LNCaP clone FGC (cell line): ENCODE data around the gene THBS2.
"Not testable (repeated sequence)": the region's sequence is repeated elsewhere in the genome, so short reads cannot be mapped to it uniquely, and the experiment has no call there.

ENCODE experiments used
- DNase-seq: peaks from one replicate; pipeline ENCODE4 v3.0.0-alpha.2; 2011; ENCODE audit warnings: low read depth
- H3K4me3 ChIP-seq: 2 replicates; pipeline ENCODE4 v1.5.1; 2011; ENCODE audit warnings: mild to moderate bottlenecking, low read depth, low read length, control low read depth
- TF ChIP-seq, protein P1 (sequence below): IDR thresholded peaks from 2 replicates; pipeline ENCODE4 v1.5.1; 2012; ENCODE audit warnings: mild to moderate bottlenecking; ENCODE audit not compliant: control insufficient read depth, insufficient read depth; ENCODE audit errors: extremely low read depth

The THBS2 gene

DNA sequence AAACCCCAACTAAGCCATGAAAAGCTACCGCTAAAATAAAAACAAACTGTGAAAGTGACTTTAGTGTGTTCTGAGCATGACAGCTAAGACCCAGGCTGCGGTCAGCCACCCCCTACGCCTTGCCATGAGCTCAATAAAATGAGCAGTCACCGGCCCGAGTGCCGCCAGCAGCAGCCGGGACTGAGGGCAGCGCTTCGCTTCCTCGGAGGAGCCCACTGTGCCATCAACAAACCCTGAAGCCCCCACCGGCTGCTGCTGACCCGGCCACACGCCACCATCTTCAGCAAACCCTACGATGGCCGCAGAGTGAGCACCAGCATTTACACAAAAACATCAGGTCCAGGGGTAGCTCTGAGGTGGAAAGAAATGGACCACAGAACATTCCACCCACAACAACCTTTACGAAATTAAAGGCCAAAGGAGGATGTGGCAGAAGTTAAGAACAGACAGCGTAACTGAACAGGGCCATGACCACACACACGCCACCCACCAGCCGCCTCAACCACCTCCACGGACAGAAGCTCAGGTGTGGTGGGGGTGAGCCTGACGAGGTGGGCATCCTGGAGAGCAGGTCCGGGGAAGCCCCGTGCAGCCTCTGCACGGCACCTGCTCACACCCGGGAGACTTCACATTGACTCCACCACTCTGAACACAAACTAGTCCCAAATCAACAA is 67.0 kb downstream of the THBS2 start:
- TF ChIP-seq, protein P1, sequence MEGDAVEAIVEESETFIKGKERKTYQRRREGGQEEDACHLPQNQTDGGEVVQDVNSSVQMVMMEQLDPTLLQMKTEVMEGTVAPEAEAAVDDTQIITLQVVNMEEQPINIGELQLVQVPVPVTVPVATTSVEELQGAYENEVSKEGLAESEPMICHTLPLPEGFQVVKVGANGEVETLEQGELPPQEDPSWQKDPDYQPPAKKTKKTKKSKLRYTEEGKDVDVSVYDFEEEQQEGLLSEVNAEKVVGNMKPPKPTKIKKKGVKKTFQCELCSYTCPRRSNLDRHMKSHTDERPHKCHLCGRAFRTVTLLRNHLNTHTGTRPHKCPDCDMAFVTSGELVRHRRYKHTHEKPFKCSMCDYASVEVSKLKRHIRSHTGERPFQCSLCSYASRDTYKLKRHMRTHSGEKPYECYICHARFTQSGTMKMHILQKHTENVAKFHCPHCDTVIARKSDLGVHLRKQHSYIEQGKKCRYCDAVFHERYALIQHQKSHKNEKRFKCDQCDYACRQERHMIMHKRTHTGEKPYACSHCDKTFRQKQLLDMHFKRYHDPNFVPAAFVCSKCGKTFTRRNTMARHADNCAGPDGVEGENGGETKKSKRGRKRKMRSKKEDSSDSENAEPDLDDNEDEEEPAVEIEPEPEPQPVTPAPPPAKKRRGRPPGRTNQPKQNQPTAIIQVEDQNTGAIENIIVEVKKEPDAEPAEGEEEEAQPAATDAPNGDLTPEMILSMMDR: no peak
- H3K4me3 ChIP-seq: no peak overlapping the region

GRCh38 chr6:169185692-169186485 is 67.8 kb downstream of the THBS2 start:
- DNase-seq: no peak
- no peak overlapping the region for H3K4me3 ChIP-seq
- TF ChIP-seq, protein P1: no peak

More for the DNA sequence above, 67.0 kb downstream of the THBS2 start:
- no peak for DNase-seq

- DNase-seq: no peak
- H3K4me3 ChIP-seq: no peak overlapping the region
- TF ChIP-seq, protein P1: no peak
Observed at GRCh38 chr6:169185011-169185521, 68.6 kb downstream of the THBS2 start.

GRCh38 chr6:169184419-169184818 is 69.2 kb downstream of the THBS2 start:
- H3K4me3 ChIP-seq: no peak overlapping the region
- TF ChIP-seq, protein P1: no peak
- no peak for DNase-seq

DNA sequence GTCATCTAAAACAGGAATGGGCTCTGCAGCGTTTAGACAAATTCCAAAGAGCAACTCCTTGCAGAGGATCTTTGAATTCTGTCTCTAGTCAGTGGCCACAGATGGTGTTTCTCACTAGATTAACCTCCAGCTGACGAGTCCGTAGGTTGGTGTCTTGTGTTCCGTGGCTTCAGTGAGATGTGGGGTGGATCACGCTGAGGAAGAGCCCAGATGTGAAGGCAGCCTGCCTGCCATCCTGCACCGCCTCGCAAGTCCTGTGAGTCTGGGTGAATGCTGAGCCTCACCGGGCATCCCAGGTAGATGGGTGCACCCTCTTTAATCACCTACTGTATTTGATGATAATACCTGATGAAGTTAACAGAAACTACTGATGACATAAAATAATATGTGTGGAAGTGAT is 70.4 kb downstream of the THBS2 start:
- TF ChIP-seq, protein P1: no peak
- DNase-seq: no peak
- H3K4me3 ChIP-seq: no peak overlapping the region

DNA sequence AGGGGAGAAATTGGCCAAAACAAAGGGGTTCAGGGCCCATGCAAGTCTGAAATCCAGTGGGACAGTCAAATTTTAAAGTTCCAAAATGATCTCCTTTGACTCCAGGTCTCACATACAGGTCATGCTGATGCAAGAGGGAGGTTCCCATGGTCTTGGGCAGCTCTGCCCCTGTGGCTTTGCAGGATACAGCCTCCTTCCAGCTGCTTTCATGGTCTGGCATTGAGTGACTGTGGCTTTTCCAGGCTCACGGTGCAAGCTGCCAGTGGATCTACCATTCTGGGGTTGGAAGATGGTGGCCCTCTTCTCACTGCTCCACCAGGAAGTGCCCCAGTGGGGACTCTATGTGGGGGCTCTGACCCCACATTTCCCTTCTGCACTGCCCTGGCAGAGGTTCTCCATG is 73.8 kb downstream of the THBS2 start:
- DNase-seq, H3K4me3 ChIP-seq: not testable (repeated sequence)

DNA sequence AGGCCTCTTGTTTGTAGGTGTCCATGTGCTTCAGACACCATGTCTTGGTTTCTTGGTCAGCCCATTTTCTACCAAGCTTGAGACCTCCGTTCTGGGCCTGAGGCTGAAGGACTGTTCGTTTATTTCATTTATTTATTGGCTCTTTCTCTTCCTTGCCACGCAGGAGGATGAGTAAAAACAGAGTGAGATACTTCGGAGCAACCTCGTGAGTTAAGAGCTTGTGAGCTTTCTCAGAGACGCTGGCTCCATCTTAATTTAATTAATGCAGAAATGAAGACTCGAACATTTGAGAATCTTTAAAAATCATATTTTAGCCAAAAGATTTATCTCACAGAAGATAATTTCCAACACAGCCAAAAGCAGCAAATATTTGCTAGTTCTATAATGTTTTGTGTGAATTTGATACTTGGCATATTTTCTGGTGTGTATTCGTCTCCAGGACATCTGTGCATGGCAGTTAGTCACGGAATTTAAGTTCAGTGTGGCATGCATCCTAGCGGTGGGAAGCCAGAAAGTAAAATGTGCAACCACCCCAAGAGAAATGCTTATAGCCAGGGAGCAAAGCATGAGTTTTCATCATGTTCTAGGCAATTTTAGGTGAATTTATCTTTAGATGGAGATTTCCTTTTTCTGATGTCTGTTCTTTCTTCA is 76.0 kb downstream of the THBS2 start:
- DNase-seq: no peak
- H3K4me3 ChIP-seq: no peak overlapping the region
- TF ChIP-seq, protein P1: no peak
